Liver (tissue), 9 donors: ENCODE data around the gene PIP4K2C. TPM values are rescaled to one million over a fixed set of nuclear protein-coding genes. Genes with fewer than 3 reads are reported as not detected.

Source experiments
- DNase-seq: peaks from one replicate; pipeline ENCODE4 v3.0.0-alpha.2; 2017; ENCODE audit warnings: low spot score
- H3K27ac ChIP-seq, 2 donors: one replicate each; pipeline ENCODE4 v1.7.0; 2013; ENCODE audit warnings: inconsistent platforms in 2 of 2, low read length in 2 of 2, control low read depth in 1 of 2, low read depth in 1 of 2, mild to moderate bottlenecking in 1 of 2
- H3K27me3 ChIP-seq, 4 donors: one replicate each; pipeline versions ENCODE4 v1.6.1 to v1.7.0; 2013; ENCODE audit warnings: low read length in 3 of 4, inconsistent platforms in 1 of 4, mild to moderate bottlenecking in 1 of 4, moderate library complexity in 1 of 4; ENCODE audit not compliant: control insufficient read depth in 4 of 4, insufficient read depth in 4 of 4
- H3K36me3 ChIP-seq, 4 donors: one replicate each; pipeline versions ENCODE4 v1.6.1 to v1.7.0; 2013; ENCODE audit warnings: low read length in 3 of 4, mild to moderate bottlenecking in 3 of 4, low read depth in 1 of 4, moderate library complexity in 1 of 4; ENCODE audit not compliant: control insufficient read depth in 4 of 4, insufficient read depth in 3 of 4
- H3K4me1 ChIP-seq, 4 donors: one replicate each; pipeline versions ENCODE4 v1.6.1 to v1.7.0; 2013; ENCODE audit warnings: low read length in 3 of 4, mild to moderate bottlenecking in 3 of 4, moderate library complexity in 1 of 4; ENCODE audit not compliant: control insufficient read depth in 4 of 4, insufficient read depth in 4 of 4
- H3K4me3 ChIP-seq, 3 donors: one replicate each; pipeline versions ENCODE4 v1.6.1 to v1.7.0; 2013; ENCODE audit warnings: low read length in 3 of 3, control low read depth in 1 of 3, low read depth in 1 of 3, mild to moderate bottlenecking in 1 of 3
- H3K9ac ChIP-seq, 2 donors: one replicate each; pipeline ENCODE4 v1.7.0; 2013; ENCODE audit warnings: low read length in 2 of 2, mild to moderate bottlenecking in 2 of 2, moderate library complexity in 2 of 2, control low read depth in 1 of 2, low read depth in 1 of 2
- H3K9me3 ChIP-seq, 4 donors: one replicate each; pipeline versions ENCODE4 v1.6.1 to v1.7.0; 2013; ENCODE audit warnings: low read length in 3 of 4; ENCODE audit not compliant: control insufficient read depth in 4 of 4
- EGR1 ChIP-seq, 2 donors: IDR thresholded peaks; 2 replicates each; pipeline ENCODE4 v1.6.1; 2016 to 2018; ENCODE audit warnings: antibody characterized with exemption in 2 of 2, low read depth in 2 of 2
- FOXA1 ChIP-seq: IDR thresholded peaks from 2 replicates; pipeline ENCODE4 v1.6.1; 2016; ENCODE audit warnings: antibody characterized with exemption
- FOXA2 ChIP-seq: IDR thresholded peaks from 2 replicates; pipeline ENCODE4 v1.6.1; 2016; ENCODE audit warnings: antibody characterized with exemption
- GABPA ChIP-seq, 2 donors: IDR thresholded peaks in 1 of 2; conservative IDR thresholded peaks in 1 of 2; 2 replicates each; pipeline ENCODE4 v1.6.1; 2016; ENCODE audit warnings: antibody characterized with exemption in 2 of 2, mild to moderate bottlenecking in 1 of 2, moderate library complexity in 1 of 2
- HNF4A ChIP-seq, 2 donors: conservative IDR thresholded peaks; 2 replicates each; pipeline ENCODE4 v1.6.1; 2016; ENCODE audit warnings: antibody characterized with exemption in 2 of 2, mild to moderate bottlenecking in 2 of 2
- HNF4G ChIP-seq: IDR thresholded peaks from 2 replicates; pipeline ENCODE4 v1.6.1; 2016; ENCODE audit warnings: antibody characterized with exemption
- JUND ChIP-seq, 2 donors: IDR thresholded peaks; 2 replicates each; pipeline ENCODE4 v1.6.1; 2016; ENCODE audit warnings: antibody characterized with exemption in 2 of 2
- NR2F2 ChIP-seq: IDR thresholded peaks from 2 replicates; pipeline ENCODE4 v1.6.1; 2016; ENCODE audit warnings: antibody characterized with exemption
- RAD21 ChIP-seq, 2 donors: IDR thresholded peaks; 2 replicates each; pipeline ENCODE4 v1.6.1; 2016; ENCODE audit warnings: antibody characterized with exemption in 2 of 2, mild to moderate bottlenecking in 2 of 2
- RXRA ChIP-seq, 2 donors: IDR thresholded peaks; 2 replicates each; pipeline ENCODE4 v1.6.1; 2017 to 2018; ENCODE audit warnings: antibody characterized with exemption in 2 of 2, mild to moderate bottlenecking in 1 of 2
- SP1 ChIP-seq: IDR thresholded peaks from 2 replicates; pipeline ENCODE4 v1.6.1; 2018; ENCODE audit warnings: antibody characterized with exemption, mild to moderate bottlenecking
- TAF1 ChIP-seq: conservative IDR thresholded peaks from 2 replicates; pipeline ENCODE4 v1.6.1; 2016; ENCODE audit warnings: antibody characterized with exemption, mild to moderate bottlenecking
- YY1 ChIP-seq: IDR thresholded peaks from 2 replicates; pipeline ENCODE4 v1.6.1; 2016; ENCODE audit warnings: antibody characterized with exemption, mild to moderate bottlenecking
- WGBS: extraction: QIAGEN DNeasy Blood & Tissue Kit; methylation state at CpG from one replicate; pipeline ENCODE4 v1.1.7; 2013; 5-methylcytosine and 5-hydroxymethylcytosine counted together
- polyA plus RNA-seq, 2 donors: library from polyadenylated mRNA; stranded (reverse) in 1 of 2; unstranded in 1 of 2; fragments of 200-250 nt in 1 of 2; fragments of >200 nt in 1 of 2; fragmentation: Nextera tagmentation in 1 of 2; extraction: Ambion mirVana in 1 of 2; gene quantifications; one replicate each; pipeline versions ENCODE4 v1.2.1 to v1.2.3, GENCODE V29; 2013 to 2015
- total RNA-seq, 2 donors: library from RNA; depleted of rRNA; stranded (reverse); fragments of >200 nt; gene quantifications; one replicate each; pipeline ENCODE4 v1.2.3, GENCODE V29; 2014
- TF ChIP-seq, protein P1 (sequence below): fragments of 150-350 bp; IDR thresholded peaks from 2 replicates; pipeline ENCODE4 v1.5.1; 2017; ENCODE audit warnings: improper control_type of control experiment, low read depth, low read length; ENCODE audit not compliant: missing input control
- TF ChIP-seq, protein P2 (sequence below): IDR thresholded peaks from 2 replicates; pipeline ENCODE4 v1.6.1; 2016; ENCODE audit warnings: antibody characterized with exemption
- TF ChIP-seq, protein P3 (sequence below): IDR thresholded peaks from 2 replicates; pipeline ENCODE4 v1.6.1; 2016; ENCODE audit warnings: antibody characterized with exemption
- TF ChIP-seq, protein P4 (sequence below): IDR thresholded peaks from 2 replicates; pipeline ENCODE4 v1.6.1; 2016; ENCODE audit warnings: antibody characterized with exemption, mild to moderate bottlenecking
- TF ChIP-seq, protein P5 (sequence below): IDR thresholded peaks from 2 replicates; pipeline ENCODE4 v1.6.1; 2016; ENCODE audit warnings: antibody characterized with exemption
- donor health status: healthy.
- donor health status: healthy.
- donor health status: healthy.
- donor health status: healthy.
- donor health status: healthy.

Gene PIP4K2C
- total and polyA plus RNA-seq, 4 donors, result 6.5 to 11.9 (median 9.4) TPM

DNA sequence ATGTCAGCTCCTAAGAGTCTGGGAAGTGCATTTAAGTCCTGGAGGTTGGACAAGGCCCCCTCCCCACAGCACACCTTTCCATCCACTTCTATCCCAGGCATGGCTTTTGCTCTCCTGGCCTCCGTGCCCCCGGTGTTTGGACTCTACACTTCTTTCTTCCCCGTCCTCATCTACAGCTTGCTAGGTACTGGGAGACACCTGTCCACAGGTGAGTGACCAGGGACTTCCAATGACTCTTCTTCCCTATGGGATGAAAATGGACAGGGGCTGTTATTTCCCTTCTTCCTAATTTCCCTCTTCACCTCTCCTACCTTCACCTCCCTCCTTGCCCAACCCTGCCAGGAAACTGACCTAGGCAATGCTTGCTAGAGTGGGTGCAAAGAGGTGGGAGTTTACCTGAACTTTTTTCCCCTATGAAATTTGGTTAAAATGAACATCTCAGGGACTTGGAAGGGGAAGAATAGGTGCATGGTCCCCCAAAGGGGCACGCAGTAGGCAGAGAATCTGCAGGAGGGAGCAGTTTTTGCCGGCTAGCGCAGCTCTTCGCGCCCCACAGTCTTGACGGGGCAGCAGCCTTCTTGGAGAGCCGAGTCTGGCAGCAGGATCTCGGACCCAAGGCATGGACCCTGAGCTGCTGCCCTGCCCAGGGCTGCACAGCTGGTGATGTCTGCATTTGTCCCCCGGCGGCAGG, 29.4 kb downstream of the PIP4K2C start:
- H3K4me3 ChIP-seq, result no peak overlapping the region
- no peak for TF ChIP-seq GABPA (IDR thresholded peaks at IDR 0.05 in 1 of 2, conservative IDR thresholded peaks at IDR 0.05 in 1 of 2)
- TF ChIP-seq RAD21 (IDR thresholded peaks at IDR 0.05), result no peak
- TF ChIP-seq SP1, result no peak
- no peak for TF ChIP-seq HNF4A (conservative IDR thresholded peaks at IDR 0.05)
- TF ChIP-seq TAF1, result no peak
- TF ChIP-seq NR2F2, result no peak
- no peak for TF ChIP-seq YY1
- TF ChIP-seq, protein P1, sequence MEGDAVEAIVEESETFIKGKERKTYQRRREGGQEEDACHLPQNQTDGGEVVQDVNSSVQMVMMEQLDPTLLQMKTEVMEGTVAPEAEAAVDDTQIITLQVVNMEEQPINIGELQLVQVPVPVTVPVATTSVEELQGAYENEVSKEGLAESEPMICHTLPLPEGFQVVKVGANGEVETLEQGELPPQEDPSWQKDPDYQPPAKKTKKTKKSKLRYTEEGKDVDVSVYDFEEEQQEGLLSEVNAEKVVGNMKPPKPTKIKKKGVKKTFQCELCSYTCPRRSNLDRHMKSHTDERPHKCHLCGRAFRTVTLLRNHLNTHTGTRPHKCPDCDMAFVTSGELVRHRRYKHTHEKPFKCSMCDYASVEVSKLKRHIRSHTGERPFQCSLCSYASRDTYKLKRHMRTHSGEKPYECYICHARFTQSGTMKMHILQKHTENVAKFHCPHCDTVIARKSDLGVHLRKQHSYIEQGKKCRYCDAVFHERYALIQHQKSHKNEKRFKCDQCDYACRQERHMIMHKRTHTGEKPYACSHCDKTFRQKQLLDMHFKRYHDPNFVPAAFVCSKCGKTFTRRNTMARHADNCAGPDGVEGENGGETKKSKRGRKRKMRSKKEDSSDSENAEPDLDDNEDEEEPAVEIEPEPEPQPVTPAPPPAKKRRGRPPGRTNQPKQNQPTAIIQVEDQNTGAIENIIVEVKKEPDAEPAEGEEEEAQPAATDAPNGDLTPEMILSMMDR, result no peak
- TF ChIP-seq EGR1 (IDR thresholded peaks at IDR 0.05; ENCODE audit: low read depth in 2 of 2), result no peak
- no peak for TF ChIP-seq FOXA1
- TF ChIP-seq, protein P2, sequence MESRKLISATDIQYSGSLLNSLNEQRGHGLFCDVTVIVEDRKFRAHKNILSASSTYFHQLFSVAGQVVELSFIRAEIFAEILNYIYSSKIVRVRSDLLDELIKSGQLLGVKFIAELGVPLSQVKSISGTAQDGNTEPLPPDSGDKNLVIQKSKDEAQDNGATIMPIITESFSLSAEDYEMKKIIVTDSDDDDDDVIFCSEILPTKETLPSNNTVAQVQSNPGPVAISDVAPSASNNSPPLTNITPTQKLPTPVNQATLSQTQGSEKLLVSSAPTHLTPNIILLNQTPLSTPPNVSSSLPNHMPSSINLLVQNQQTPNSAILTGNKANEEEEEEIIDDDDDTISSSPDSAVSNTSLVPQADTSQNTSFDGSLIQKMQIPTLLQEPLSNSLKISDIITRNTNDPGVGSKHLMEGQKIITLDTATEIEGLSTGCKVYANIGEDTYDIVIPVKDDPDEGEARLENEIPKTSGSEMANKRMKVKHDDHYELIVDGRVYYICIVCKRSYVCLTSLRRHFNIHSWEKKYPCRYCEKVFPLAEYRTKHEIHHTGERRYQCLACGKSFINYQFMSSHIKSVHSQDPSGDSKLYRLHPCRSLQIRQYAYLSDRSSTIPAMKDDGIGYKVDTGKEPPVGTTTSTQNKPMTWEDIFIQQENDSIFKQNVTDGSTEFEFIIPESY, result no peak
- TF ChIP-seq HNF4G, result no peak
- TF ChIP-seq, protein P3, sequence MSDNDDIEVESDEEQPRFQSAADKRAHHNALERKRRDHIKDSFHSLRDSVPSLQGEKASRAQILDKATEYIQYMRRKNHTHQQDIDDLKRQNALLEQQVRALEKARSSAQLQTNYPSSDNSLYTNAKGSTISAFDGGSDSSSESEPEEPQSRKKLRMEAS, result no peak
- TF ChIP-seq, protein P4, sequence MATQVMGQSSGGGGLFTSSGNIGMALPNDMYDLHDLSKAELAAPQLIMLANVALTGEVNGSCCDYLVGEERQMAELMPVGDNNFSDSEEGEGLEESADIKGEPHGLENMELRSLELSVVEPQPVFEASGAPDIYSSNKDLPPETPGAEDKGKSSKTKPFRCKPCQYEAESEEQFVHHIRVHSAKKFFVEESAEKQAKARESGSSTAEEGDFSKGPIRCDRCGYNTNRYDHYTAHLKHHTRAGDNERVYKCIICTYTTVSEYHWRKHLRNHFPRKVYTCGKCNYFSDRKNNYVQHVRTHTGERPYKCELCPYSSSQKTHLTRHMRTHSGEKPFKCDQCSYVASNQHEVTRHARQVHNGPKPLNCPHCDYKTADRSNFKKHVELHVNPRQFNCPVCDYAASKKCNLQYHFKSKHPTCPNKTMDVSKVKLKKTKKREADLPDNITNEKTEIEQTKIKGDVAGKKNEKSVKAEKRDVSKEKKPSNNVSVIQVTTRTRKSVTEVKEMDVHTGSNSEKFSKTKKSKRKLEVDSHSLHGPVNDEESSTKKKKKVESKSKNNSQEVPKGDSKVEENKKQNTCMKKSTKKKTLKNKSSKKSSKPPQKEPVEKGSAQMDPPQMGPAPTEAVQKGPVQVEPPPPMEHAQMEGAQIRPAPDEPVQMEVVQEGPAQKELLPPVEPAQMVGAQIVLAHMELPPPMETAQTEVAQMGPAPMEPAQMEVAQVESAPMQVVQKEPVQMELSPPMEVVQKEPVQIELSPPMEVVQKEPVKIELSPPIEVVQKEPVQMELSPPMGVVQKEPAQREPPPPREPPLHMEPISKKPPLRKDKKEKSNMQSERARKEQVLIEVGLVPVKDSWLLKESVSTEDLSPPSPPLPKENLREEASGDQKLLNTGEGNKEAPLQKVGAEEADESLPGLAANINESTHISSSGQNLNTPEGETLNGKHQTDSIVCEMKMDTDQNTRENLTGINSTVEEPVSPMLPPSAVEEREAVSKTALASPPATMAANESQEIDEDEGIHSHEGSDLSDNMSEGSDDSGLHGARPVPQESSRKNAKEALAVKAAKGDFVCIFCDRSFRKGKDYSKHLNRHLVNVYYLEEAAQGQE, result no peak
- no peak for TF ChIP-seq JUND (IDR thresholded peaks at IDR 0.05)
- TF ChIP-seq RXRA (IDR thresholded peaks at IDR 0.05), result no peak
- no peak for TF ChIP-seq FOXA2
- TF ChIP-seq, protein P5, sequence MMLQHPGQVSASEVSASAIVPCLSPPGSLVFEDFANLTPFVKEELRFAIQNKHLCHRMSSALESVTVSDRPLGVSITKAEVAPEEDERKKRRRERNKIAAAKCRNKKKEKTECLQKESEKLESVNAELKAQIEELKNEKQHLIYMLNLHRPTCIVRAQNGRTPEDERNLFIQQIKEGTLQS, result no peak
- no peaks in the 10 kb centered on the region for H3K36me3 ChIP-seq
- H3K27me3 ChIP-seq, result peaks cover 0 to 23% (median 6%) of the 10 kb centered on the region in 4 donors
- WGBS, result 16% methylated on average over 13 of the region's 13 CpGs
- no peak overlapping the region for H3K27ac ChIP-seq
- no peaks in the 10 kb centered on the region for H3K9me3 ChIP-seq
- H3K4me1 ChIP-seq, result peaks cover 4 to 18% (median 12%) of the 10 kb centered on the region in 4 donors
- no peak for DNase-seq
- no peak overlapping the region for H3K9ac ChIP-seq
